ENCODE data around the gene RBFOX1.

Gene RBFOX1

GRCh38 chr16:7524419-7524818 lies 191.8 kb downstream of the RBFOX1 start:
- DNase-seq (ENCODE audit: low read depth): no peak

GRCh38 chr16:7526736-7527135 lies 194.1 kb downstream of the RBFOX1 start:
- DNase-seq (ENCODE audit: low read depth): no peak

GRCh38 chr16:7532534-7532933 lies 199.9 kb downstream of the RBFOX1 start:
- no peak for DNase-seq (ENCODE audit: low read depth)

- no peak for DNase-seq (ENCODE audit: low read depth)
Observed at GRCh38 chr16:7534749-7535148, 202.1 kb downstream of the RBFOX1 start.

GRCh38 chr16:7541026-7541425 lies 208.4 kb downstream of the RBFOX1 start:
- no peak for DNase-seq (ENCODE audit: low read depth)

- no peak for DNase-seq (ENCODE audit: low read depth)
Observed at GRCh38 chr16:7545251-7545650, 212.6 kb downstream of the RBFOX1 start.

- no peak for DNase-seq (ENCODE audit: low read depth)
Observed at GRCh38 chr16:7546948-7547347, 214.3 kb downstream of the RBFOX1 start.

GRCh38 chr16:7547736-7548135 lies 215.1 kb downstream of the RBFOX1 start:
- no peak for DNase-seq (ENCODE audit: low read depth)

GRCh38 chr16:7548796-7549318 lies 216.2 kb downstream of the RBFOX1 start:
- DNase-seq (ENCODE audit: low read depth): no peak

GRCh38 chr16:7550096-7550495 lies 217.5 kb downstream of the RBFOX1 start:
- no peak for DNase-seq (ENCODE audit: low read depth)

GRCh38 chr16:7555459-7555858 lies 222.8 kb downstream of the RBFOX1 start:
- DNase-seq (ENCODE audit: low read depth): no peak

GRCh38 chr16:7561908-7562405 lies 229.3 kb downstream of the RBFOX1 start:
- DNase-seq (ENCODE audit: low read depth): no peak

- DNase-seq (ENCODE audit: low read depth): no peak
Observed at GRCh38 chr16:7566360-7566759, 233.7 kb downstream of the RBFOX1 start.

GRCh38 chr16:7571366-7571765 lies 238.7 kb downstream of the RBFOX1 start:
- no peak for DNase-seq (ENCODE audit: low read depth)

- DNase-seq (ENCODE audit: low read depth): no peak
Observed at GRCh38 chr16:7577588-7577987, 244.9 kb downstream of the RBFOX1 start.

- DNase-seq (ENCODE audit: low read depth): no peak
Observed at GRCh38 chr16:7579454-7579853, 246.8 kb downstream of the RBFOX1 start.

GRCh38 chr16:7581175-7581574 lies 248.5 kb downstream of the RBFOX1 start:
- no peak for DNase-seq (ENCODE audit: low read depth)

GRCh38 chr16:7583396-7583795 lies 250.8 kb downstream of the RBFOX1 start:
- DNase-seq (ENCODE audit: low read depth): no peak

GRCh38 chr16:7584561-7584960 lies 251.9 kb downstream of the RBFOX1 start:
- DNase-seq (ENCODE audit: low read depth): no peak

GRCh38 chr16:7585705-7586104 lies 253.1 kb downstream of the RBFOX1 start:
- DNase-seq (ENCODE audit: low read depth): no peak

- DNase-seq (ENCODE audit: low read depth): no peak
Observed at GRCh38 chr16:7590934-7591333, 258.3 kb downstream of the RBFOX1 start.

- DNase-seq (ENCODE audit: low read depth): no peak
Observed at GRCh38 chr16:7596308-7596707, 263.7 kb downstream of the RBFOX1 start.

- no peak for DNase-seq (ENCODE audit: low read depth)
Observed at GRCh38 chr16:7597677-7598076, 265.0 kb downstream of the RBFOX1 start.

GRCh38 chr16:7601100-7601499 lies 268.5 kb downstream of the RBFOX1 start:
- DNase-seq (ENCODE audit: low read depth): no peak
